ENCODE measurements around the gene IL17RB.

GRCh38 chr3:53809764-53810400, 36.5 kb upstream of the IL17RB start:
- TF ChIP-seq CTCF (IDR thresholded peaks at IDR 0.05; ENCODE audit: insufficient read depth, low read depth, low read length) (no peak), EZH2 (IDR thresholded peaks at IDR 0.05; ENCODE audit: insufficient read depth, low read length) (no peak)

Measured in astrocyte (in vitro differentiated cells and primary cell).